Retina (tissue), 1 donor: Measurements from ENCODE around the gene YRDC.
"Not testable (repeated sequence)": the region's sequence is repeated elsewhere in the genome, so short reads cannot be mapped to it uniquely, and the experiment has no call there.

ENCODE experiments used
- DNase-seq: peaks from one replicate; pipeline ENCODE4 v3.0.0-alpha.2; 2016

Gene YRDC

GRCh38 chr1:37817481-37817880 is 9.5 kb upstream of the YRDC start:
- DNase-seq: no peak

- DNase-seq: no peak
Measured at GRCh38 chr1:37814252-37814651, 6.2 kb upstream of the YRDC start.

DNA sequence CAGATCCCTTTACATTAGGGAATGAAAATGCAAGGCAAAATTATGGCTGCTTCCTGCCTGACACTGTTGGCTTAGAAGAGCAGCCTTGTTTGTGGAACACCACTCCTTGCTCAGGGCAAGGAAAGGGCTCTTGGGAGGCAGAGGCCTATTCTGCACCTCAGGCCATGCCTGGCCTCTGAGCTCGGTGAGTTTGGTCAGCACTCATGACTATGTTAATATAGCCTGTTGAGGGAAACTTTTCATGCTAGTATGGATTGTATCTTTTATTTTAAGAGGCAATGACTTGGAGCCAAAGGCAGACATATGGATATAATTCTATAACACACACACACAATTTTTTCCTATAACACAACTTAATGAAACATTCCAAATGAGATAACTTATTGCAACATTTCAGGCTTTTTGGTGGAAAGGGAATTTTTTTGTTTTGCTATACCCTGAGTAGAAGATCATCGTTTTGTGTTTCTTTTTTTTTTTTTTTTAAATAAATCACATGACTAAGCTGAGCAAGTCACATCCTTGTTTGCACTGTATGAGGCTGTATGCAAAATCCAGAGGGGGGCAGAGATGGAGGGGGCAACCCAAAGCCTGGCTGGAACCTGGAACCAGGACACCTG is 5.6 kb upstream of the YRDC start:
- no peak for DNase-seq

DNA sequence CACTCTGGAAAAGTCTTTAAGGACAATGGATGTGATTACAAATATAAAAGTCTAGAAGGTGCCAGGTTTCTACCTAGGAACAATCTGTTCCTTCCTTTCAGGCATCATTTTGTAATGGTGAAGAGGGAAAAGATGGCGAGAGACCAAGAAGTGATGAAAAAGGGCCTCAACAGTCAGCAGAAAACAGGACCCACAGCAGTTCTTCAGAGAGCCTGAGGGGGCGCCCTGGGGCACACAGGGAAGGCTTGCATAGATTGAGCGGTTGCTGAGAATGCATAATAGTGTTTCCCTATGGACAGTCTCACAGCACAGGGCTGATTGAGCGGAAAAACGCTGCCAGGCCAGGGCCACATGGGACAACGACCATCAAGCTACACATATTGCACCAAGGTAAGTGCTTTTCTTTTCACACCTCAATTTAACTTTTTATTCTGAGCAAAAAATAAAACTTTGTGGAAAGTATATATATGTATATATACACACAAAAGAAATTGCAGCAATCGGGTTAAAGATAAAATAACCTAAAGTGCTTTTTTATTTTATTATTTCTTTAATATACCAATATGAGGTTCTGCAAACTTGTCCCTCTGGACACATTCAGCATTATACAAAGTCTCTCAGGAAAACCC is 3.1 kb upstream of the YRDC start:
- peak; percentile 78 for DNase-seq

GRCh38 chr1:37809942-37810341 is 1.9 kb upstream of the YRDC start:
- DNase-seq: no peak

GRCh38 chr1:37808369-37809319 is 636 bp upstream of the YRDC start:
- peak; percentile 77 for DNase-seq

- no peak for DNase-seq
Measured at GRCh38 chr1:37807220-37807554, 821 bp downstream of the YRDC start.

GRCh38 chr1:37802439-37802838 is 5.6 kb downstream of the YRDC start:
- no peak for DNase-seq

DNA sequence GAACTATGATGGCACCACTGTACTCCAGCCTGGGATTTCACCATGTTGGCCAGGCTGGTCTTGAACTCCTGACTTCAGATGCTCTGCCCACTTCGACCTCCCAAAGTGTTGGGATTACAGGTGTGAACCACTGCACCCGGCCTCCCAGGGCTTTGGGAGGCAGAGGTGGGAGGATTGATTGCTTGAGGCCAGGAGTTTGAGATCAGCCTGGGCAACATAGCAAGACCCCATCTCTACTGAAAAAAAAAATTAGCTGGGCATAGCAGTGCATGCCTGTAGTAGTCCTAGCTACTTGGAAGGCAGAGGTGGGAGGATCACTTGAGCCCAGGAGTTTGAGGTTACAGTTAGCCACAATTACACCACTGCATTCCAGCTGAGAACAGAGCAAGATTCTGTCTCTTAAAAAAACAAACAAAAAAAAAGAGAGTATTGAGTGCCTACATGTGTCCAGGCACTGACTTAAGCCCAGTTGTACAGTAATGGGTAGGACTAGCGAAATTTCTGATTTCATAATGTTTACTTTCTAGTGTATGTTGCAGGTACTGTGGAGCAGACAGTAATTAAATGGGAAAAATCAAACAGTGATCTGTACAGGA is 10.2 kb downstream of the YRDC start:
- no peak for DNase-seq

DNA sequence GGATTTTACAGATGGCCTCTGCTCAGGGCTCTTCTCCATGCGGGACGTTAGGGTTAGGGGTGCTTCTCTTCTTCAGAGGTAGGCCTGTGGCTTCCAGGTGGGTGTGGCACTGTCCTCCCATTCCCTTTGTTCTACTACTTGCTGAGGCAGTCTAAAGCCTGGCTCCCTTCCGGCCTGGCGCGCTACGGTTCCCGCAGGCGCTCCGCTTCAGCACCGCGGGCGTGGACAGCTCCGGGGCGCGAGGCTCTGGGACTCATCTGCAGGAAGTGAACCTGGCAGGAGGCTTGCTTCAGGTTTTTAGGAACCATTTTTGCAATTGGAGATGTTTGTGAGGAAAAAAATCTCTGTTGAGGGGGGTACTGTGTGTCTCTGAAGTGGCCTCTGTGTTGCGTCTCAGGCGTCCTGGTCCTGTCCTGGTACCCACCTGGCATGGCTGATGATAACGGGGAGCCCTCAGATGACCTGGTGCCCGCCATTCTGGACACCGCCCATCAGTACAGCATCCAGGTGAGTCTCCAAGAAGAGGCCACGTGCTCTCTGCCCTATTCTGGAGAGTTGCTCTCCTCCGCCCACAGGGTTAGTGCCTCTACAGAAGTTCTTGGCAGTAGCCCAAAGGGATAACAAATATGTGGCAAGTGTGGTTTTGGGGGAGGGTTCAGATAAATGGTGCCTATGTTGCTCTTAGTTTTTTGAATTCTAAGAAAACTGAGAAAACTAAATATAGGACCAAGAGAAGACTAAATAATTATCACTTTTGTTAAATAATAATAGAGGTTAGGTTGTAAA is 12.5 kb downstream of the YRDC start:
- DNase-seq: peak; percentile 76

DNA sequence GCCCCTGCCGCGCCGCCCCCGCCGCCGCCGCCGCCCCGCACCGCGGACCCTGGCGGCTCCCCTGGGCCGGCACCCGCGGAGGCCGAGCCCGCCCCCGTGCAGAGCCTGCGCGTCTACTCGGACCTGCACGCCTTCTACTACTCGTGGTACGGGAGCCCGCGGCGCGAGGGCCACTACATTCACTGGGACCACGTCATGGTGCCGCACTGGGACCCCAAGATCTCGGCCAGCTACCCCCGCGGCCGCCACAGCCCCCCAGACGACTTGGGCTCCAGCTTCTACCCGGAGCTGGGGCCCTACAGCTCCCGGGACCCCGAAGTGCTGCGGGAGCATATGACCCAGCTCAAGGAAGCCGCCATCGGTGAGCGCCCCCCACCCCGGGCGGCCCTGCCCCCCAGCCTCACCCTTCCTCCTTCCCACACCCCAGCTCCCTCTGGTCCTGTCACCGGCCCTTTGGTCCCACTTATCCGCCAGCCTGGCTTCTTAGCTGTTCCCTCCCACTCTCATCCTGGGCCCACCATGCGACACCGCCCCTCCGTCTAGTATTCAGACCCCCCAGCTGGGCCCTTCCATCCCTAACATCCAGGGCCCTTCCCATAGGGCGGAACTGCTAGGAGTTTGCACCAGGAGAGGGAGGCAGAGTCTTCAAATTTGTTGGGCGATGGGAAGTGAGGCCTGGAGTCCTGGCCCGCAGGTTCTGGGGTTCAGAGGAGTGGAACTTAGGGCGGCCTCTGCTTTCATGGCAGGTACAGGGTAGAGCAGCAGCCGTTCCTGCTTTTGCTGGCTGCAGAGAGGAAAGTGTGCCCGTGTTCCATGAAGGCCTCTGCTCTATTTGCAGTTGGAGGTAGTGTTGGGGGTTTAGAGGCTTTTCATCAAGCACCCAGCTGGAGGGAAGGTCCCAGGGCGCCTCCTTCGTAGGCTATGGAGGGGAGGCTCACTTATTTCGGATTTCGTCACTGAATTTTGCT is 13.4 kb downstream of the YRDC start:
- peak; percentile 58 for DNase-seq

- DNase-seq: peak; percentile 79
Measured at GRCh38 chr1:37793773-37794371, 14.1 kb downstream of the YRDC start, which contains the start of gene MANEAL. TSS of gene MANEAL (plus strand) at chr1:37793847. CDS start at chr1:37794183, 336 bp downstream.

- peak; percentile 13 for DNase-seq
Measured at GRCh38 chr1:37792943-37793686, 14.9 kb downstream of the YRDC start.

DNA sequence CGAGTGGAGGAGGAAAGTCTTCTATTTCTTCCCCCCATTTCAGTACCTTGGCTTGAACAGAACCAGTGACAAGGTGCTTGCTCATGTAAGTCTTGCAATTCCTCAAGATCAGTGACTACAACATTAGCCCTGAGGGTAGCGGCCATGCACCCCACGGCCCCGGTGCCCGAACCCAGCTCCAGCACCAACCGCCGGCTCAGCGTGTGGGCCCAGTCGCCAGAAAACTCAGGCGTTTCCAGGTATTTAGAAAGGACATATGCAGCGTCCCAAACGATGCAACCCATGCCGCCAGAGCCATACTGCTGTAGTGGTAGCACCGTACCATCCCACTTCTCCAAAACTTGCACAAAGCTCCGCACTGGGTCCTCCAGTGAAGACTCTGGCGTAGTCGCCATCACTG is 25.5 kb downstream of the YRDC start:
- DNase-seq: no peak

DNA sequence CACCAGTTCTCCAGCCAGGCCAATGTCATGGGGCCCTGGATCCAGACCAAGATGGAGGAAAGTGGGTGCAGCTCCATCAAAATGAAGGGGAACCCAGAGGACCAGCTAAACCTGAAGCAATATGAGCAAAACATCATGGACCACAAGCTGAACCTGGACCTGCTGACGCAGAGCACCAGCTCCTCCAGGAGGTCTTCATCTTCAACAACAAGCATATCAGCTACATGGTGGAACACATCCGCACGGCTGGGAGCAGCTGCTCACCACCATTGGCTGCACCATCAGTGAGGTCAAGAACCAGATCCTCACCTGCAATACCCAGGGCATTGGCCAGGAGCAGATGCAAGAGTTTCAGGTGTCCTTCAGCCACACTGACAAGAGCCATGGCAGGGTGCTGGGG is 29.4 kb downstream of the YRDC start:
- DNase-seq: no peak

- no peak for DNase-seq
Measured at GRCh38 chr1:37776946-37777516, 31.0 kb downstream of the YRDC start.

DNA sequence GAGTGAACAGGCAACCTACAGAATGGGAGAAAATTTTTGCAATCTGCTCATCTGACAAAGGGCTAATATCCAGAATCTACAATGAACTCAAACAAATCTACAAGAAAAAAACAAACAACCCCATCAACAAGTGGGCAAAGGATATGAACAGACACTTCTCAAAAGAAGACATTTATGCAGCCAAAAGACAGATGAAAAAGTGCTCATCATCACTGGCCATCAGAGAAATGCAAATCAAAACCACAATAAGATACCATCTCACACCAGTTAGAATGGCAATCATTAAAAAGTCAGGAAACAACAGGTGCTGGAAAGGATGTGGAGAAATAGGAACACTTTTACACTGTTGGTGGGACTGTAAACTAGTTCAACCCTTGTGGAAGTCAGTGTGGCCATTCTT is 36.6 kb downstream of the YRDC start:
- not testable (repeated sequence) for DNase-seq

DNA sequence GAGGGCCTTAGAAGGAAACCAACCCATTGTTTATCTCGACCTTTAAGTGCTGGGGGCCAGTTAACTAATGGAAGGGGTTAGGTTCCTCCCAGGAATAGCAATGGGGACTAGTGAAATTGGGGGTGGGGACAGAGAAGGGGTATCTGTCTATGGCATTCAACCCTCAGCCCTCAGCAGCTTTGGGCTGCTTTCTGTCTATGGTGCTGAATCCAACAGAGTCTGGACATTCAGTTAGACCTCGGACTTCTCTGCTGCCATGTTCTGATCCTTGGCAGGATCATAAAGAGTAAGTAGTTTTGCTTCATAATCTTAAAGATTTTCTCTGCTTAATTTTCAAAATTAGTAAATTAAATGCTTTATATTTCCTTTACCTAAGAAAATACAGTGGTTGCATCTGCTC is 40.5 kb downstream of the YRDC start:
- DNase-seq: no peak

- peak; percentile 51 for DNase-seq
Measured at GRCh38 chr1:37765916-37766664, 41.9 kb downstream of the YRDC start.
